ENCODE results near the gene RAD51B. TPM values are rescaled to one million over a fixed set of nuclear protein-coding genes. Genes with fewer than 3 reads are reported as not detected.

The RAD51B gene
- total RNA-seq, 1 experiment from 2014 or later = 29.9 TPM

DNA sequence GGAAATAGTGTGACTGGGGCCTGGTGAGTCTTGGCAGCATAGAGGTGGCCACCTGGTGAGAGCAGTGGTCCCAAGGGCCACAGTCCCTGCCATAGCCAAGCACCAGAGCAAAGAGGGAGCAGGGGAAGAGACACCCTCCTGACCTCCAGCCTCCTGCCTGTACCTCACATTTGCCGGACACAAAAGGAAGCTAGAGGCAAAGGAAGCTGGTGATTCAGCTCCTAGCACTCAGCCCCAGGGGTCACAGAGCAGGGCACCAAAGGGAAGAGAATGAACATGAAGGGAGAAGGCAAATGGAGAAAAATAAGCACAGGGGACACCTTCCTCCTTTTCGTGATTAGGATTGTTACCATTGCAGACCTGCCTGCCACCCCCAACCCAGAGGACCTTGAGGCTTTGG is 756.5 kb downstream of the RAD51B start:
- H3K79me2 ChIP-seq (ENCODE audit: low read depth) = no peaks in the 10 kb centered on the region
- no peak for TF ChIP-seq EZH2 (IDR thresholded peaks at IDR 0.05; ENCODE audit: low read depth)
- TF ChIP-seq, protein P1, sequence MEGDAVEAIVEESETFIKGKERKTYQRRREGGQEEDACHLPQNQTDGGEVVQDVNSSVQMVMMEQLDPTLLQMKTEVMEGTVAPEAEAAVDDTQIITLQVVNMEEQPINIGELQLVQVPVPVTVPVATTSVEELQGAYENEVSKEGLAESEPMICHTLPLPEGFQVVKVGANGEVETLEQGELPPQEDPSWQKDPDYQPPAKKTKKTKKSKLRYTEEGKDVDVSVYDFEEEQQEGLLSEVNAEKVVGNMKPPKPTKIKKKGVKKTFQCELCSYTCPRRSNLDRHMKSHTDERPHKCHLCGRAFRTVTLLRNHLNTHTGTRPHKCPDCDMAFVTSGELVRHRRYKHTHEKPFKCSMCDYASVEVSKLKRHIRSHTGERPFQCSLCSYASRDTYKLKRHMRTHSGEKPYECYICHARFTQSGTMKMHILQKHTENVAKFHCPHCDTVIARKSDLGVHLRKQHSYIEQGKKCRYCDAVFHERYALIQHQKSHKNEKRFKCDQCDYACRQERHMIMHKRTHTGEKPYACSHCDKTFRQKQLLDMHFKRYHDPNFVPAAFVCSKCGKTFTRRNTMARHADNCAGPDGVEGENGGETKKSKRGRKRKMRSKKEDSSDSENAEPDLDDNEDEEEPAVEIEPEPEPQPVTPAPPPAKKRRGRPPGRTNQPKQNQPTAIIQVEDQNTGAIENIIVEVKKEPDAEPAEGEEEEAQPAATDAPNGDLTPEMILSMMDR (conservative IDR thresholded peaks at IDR 0.05) = no peak
- H3K4me3 ChIP-seq = no peak overlapping the region
- peak overlapping the region; percentile 93 for H3K27ac ChIP-seq
- intact Hi-C loops (cut with micrococcal nuclease; ENCODE audit: unreplicated experiment) = loop anchor here (1.0 to 10.0 kb wide), 14 partner anchors 28 to 641 kb away; partner anchors contain the start of gene ZFP36L1
- no peaks in the 10 kb centered on the region for H3K36me3 ChIP-seq (ENCODE audit: low read depth)
- no peaks in the 10 kb centered on the region for H3K27me3 ChIP-seq (ENCODE audit: insufficient read depth, low read depth)
- peaks cover 54% of the 10 kb centered on the region for H3K4me1 ChIP-seq (replicated peaks; ENCODE audit: insufficient read depth)
- no peak overlapping the region for H2AFZ ChIP-seq
- no peaks in the 10 kb centered on the region for H4K20me1 ChIP-seq (ENCODE audit: insufficient read depth)
- H3K9me3 ChIP-seq (ENCODE audit: insufficient read depth, low read depth) = peaks cover 3% of the 10 kb centered on the region; the same call in 1 of the 2 replicates
- peak overlapping the region; percentile 57 for H3K4me2 ChIP-seq
- peaks cover 42% of the 10 kb centered on the region for H3F3A ChIP-seq (ENCODE audit: insufficient read depth, low read depth)
- DNase-seq = peak in 1 of 2 experiments; percentile 77
- ChIA-PET CTCF (interaction anchor here (0.8 to 2.3 kb wide), 2 partner anchors 11 to 325 kb away, joined by 3 to 8 read pairs; no protein-coding TSS in a partner anchor), POLR2A (ENCODE audit: unreplicated experiment) (interaction anchor here (0.6 to 1.3 kb wide), 10 partner anchors 29 to 284 kb away, joined by 3 to 14 read pairs (median 4); partner anchors contain the start of gene ZFP36L1)
- BruUV-seq (replicated peaks) = TSS peak; percentile 25
- H3K9me2 ChIP-seq (ENCODE audit: insufficient read depth) = no peaks in the 10 kb centered on the region

DNA sequence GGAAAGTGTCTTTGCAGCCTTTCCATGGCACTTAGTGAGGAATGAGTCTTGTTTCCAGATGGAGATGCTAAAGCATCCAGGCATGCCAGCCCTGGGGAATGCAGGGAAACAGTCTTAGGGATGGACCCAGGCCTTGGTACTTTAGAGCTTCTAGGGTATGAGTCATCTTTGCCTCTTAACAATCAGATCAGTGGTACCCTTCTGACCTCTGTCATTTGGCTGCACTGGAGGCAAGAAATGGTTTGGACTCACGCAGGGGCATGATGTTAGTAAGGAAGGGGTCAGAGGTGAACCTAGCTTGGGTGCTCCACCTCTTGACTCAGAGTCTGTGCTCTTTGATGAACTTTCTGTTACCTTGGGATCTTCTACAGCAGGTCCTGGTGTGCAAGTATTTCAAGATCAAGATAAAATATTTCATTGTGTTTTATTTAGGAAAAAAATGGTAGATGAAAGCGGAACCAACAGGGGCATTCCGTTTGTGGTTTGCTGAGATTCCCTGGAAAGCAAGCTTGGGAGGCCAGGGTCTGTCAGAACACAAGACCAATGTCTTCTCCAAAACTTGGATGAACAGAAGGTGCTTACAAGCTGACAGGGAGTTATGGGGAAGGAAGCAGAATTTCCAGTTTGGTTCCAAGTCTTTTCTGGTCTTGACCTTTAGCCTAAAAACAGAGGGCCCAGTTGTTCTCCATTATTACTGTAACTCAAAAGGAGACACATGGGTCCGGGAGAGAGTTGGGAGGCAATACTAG is 757.1 kb downstream of the RAD51B start:
- H3K9me2 ChIP-seq (ENCODE audit: insufficient read depth) = no peaks in the 10 kb centered on the region
- no TSS peak for BruUV-seq (replicated peaks)
- no peaks in the 10 kb centered on the region for H3K79me2 ChIP-seq (ENCODE audit: low read depth)
- H2AFZ ChIP-seq = no peak overlapping the region
- H3K4me3 ChIP-seq = peak overlapping the region; percentile 8; the same call in 1 of the 2 replicates
- H3K36me3 ChIP-seq (ENCODE audit: low read depth) = no peaks in the 10 kb centered on the region
- no peaks in the 10 kb centered on the region for H3K9me3 ChIP-seq (ENCODE audit: insufficient read depth, low read depth)
- ChIA-PET POLR2A (ENCODE audit: unreplicated experiment) (interaction anchor here (0.6 to 1.3 kb wide), 14 partner anchors 21 to 285 kb away, joined by 3 to 45 read pairs (median 3); partner anchors contain the start of gene ZFP36L1), CTCF (interaction anchor here (0.6 to 2.3 kb wide), 4 partner anchors 12 to 326 kb away, joined by 3 to 8 read pairs (median 4); no protein-coding TSS in a partner anchor)
- intact Hi-C loops (cut with micrococcal nuclease; ENCODE audit: unreplicated experiment) = loop anchor here (1.0 to 10.0 kb wide), 16 partner anchors 28 to 642 kb away; partner anchors contain the start of gene ZFP36L1
- peak overlapping the region; percentile 57 for H3K4me2 ChIP-seq
- no peak for TF ChIP-seq EZH2 (IDR thresholded peaks at IDR 0.05; ENCODE audit: low read depth)
- TF ChIP-seq, protein P1 (conservative IDR thresholded peaks at IDR 0.05) = no peak
- no peaks in the 10 kb centered on the region for H4K20me1 ChIP-seq (ENCODE audit: insufficient read depth)
- H3K27me3 ChIP-seq (ENCODE audit: insufficient read depth, low read depth) = no peaks in the 10 kb centered on the region
- peak; percentile 89 to 99 for DNase-seq
- peaks cover 54% of the 10 kb centered on the region for H3K4me1 ChIP-seq (replicated peaks; ENCODE audit: insufficient read depth)
- H3F3A ChIP-seq (ENCODE audit: insufficient read depth, low read depth) = peaks cover 42% of the 10 kb centered on the region
- H3K27ac ChIP-seq = peak overlapping the region; percentile 93

- no peaks in the 10 kb centered on the region for H3K79me2 ChIP-seq (ENCODE audit: low read depth)
- TF ChIP-seq, protein P1 (conservative IDR thresholded peaks at IDR 0.05) = no peak
- no peak for TF ChIP-seq EZH2 (IDR thresholded peaks at IDR 0.05; ENCODE audit: low read depth)
- peak overlapping the region; percentile 19; the same call in 1 of the 2 replicates for H3K4me3 ChIP-seq
- H3K27me3 ChIP-seq (ENCODE audit: insufficient read depth, low read depth) = no peaks in the 10 kb centered on the region
- peak overlapping the region; percentile 57 for H3K4me2 ChIP-seq
- DNase-seq = peak; percentile 84 to 99
- H2AFZ ChIP-seq = peak overlapping the region; percentile 18; the same call in 1 of the 2 replicates
- no peaks in the 10 kb centered on the region for H3K36me3 ChIP-seq (ENCODE audit: low read depth)
- intact Hi-C loops (cut with micrococcal nuclease; ENCODE audit: unreplicated experiment) = loop anchor here (1.0 to 10.0 kb wide), 6 partner anchors 49 to 643 kb away; no protein-coding TSS in a partner anchor
- POLR2A ChIA-PET (ENCODE audit: unreplicated experiment) = interaction anchor here (0.6 to 0.7 kb wide), 2 partner anchors 56 to 635 kb away, joined by 4 read pairs; no protein-coding TSS in a partner anchor
- BruUV-seq (replicated peaks) = no TSS peak
- H3K4me1 ChIP-seq (replicated peaks; ENCODE audit: insufficient read depth) = peaks cover 54% of the 10 kb centered on the region
- no peaks in the 10 kb centered on the region for H3K9me2 ChIP-seq (ENCODE audit: insufficient read depth)
- peaks cover 42% of the 10 kb centered on the region for H3F3A ChIP-seq (ENCODE audit: insufficient read depth, low read depth)
- H3K27ac ChIP-seq = peak overlapping the region; percentile 93
- H4K20me1 ChIP-seq (ENCODE audit: insufficient read depth) = no peaks in the 10 kb centered on the region
- CTCF ChIA-PET = no interaction called here
- no peaks in the 10 kb centered on the region for H3K9me3 ChIP-seq (ENCODE audit: insufficient read depth, low read depth)
Observed at GRCh38 chr14:68577802-68578541, 758.4 kb downstream of the RAD51B start.
